Activated T-cell treated with anti-CD3 and anti-CD28 coated beads, Interleukin-2, amount 50 U/mL, for 72 hours (primary cell): ENCODE results near the gene IL31. TPM values are rescaled to one million over a fixed set of nuclear protein-coding genes. Genes with fewer than 3 reads are reported as not detected.

ENCODE experiments used
- ATAC-seq, 2 donors: fragments of 150-1000 bp; cut with Tn5 transposase; replicated peaks in 1 of 2; 2 replicates each; pipeline ENCODE4 v1.10.0; 2021; ENCODE audit warnings: moderate library complexity in 2 of 2, mild to moderate bottlenecking in 1 of 2
- DNase-seq, 2 donors: peaks; one replicate each; pipeline ENCODE4 v3.0.0; 2021 to 2022; ENCODE audit warnings: mixed read lengths in 1 of 2
- H3K27ac Mint-ChIP-seq: one replicate; pipeline ENCODE4 v1.8.0; 2022; ENCODE audit warnings: mild to moderate bottlenecking, moderate library complexity, mixed read lengths
- H3K27me3 Mint-ChIP-seq: one replicate; pipeline ENCODE4 v1.8.0; 2022; ENCODE audit warnings: low read depth, mixed read lengths
- H3K36me3 Mint-ChIP-seq, 2 donors: one replicate each; pipeline ENCODE4 v1.8.0; 2022; ENCODE audit warnings: mixed read lengths in 2 of 2, mild to moderate bottlenecking in 1 of 2; ENCODE audit not compliant: insufficient read depth in 2 of 2
- H3K4me1 Mint-ChIP-seq: one replicate; pipeline ENCODE4 v1.8.0; 2022; ENCODE audit warnings: low read depth, mixed read lengths
- H3K4me3 Mint-ChIP-seq, 2 donors: one replicate each; pipeline ENCODE4 v1.8.0; 2022; ENCODE audit warnings: mild to moderate bottlenecking in 2 of 2, mixed read lengths in 2 of 2, moderate library complexity in 2 of 2
- H3K9me3 Mint-ChIP-seq, 2 donors: one replicate each; pipeline ENCODE4 v1.8.0; 2022; ENCODE audit warnings: mixed read lengths in 2 of 2
- total RNA-seq, 2 donors: library from RNA; stranded (reverse); gene quantifications; one replicate each; pipeline ENCODE4 v1.2.3, GENCODE V29; 2022

IL31 gene
- total RNA-seq, 2 donors from 2014 or later: 4.0 to 8.0 TPM

- no peaks in the 10 kb centered on the region for H3K9me3 Mint-ChIP-seq
- peaks cover 17% of the 10 kb centered on the region for H3K4me1 Mint-ChIP-seq
- ATAC-seq: no peak
- no peak overlapping the region for H3K4me3 Mint-ChIP-seq
- no peak overlapping the region for H3K27ac Mint-ChIP-seq
- DNase-seq: no peak
- H3K36me3 Mint-ChIP-seq: no peaks in the 10 kb centered on the region
- no peaks in the 10 kb centered on the region for H3K27me3 Mint-ChIP-seq
Measured at GRCh38 chr12:122126713-122127597, 47.1 kb downstream of the IL31 start.

GRCh38 chr12:122126342-122126635 is 47.7 kb downstream of the IL31 start:
- Mint-ChIP-seq H3K4me1 (peaks cover 22% of the 10 kb centered on the region), H3K27me3 (no peaks in the 10 kb centered on the region), H3K9me3 (no peaks in the 10 kb centered on the region), H3K27ac (no peak overlapping the region), H3K36me3 (no peaks in the 10 kb centered on the region), H3K4me3 (no peak overlapping the region)
- ATAC-seq: no peak
- no peak for DNase-seq

GRCh38 chr12:122125452-122126341 is 48.3 kb downstream of the IL31 start:
- Mint-ChIP-seq H3K36me3 (no peaks in the 10 kb centered on the region), H3K4me1 (peaks cover 22% of the 10 kb centered on the region), H3K4me3 (no peak overlapping the region), H3K27ac (no peak overlapping the region), H3K9me3 (no peaks in the 10 kb centered on the region), H3K27me3 (no peaks in the 10 kb centered on the region)
- no peak for ATAC-seq
- DNase-seq: no peak

- H3K27ac Mint-ChIP-seq: no peak overlapping the region
- H3K9me3 Mint-ChIP-seq: no peaks in the 10 kb centered on the region
- H3K27me3 Mint-ChIP-seq: no peaks in the 10 kb centered on the region
- no peaks in the 10 kb centered on the region for H3K36me3 Mint-ChIP-seq
- no peak for DNase-seq
- H3K4me1 Mint-ChIP-seq: peaks cover 32% of the 10 kb centered on the region
- H3K4me3 Mint-ChIP-seq: no peak overlapping the region
- ATAC-seq: no peak
Measured at GRCh38 chr12:122124370-122124769, 49.7 kb downstream of the IL31 start.

- H3K4me3 Mint-ChIP-seq: no peak overlapping the region
- ATAC-seq (no peak), DNase-seq (no peak)
- no peak overlapping the region for H3K27ac Mint-ChIP-seq
- no peaks in the 10 kb centered on the region for H3K36me3 Mint-ChIP-seq
- no peaks in the 10 kb centered on the region for H3K9me3 Mint-ChIP-seq
- H3K4me1 Mint-ChIP-seq: peaks cover 32% of the 10 kb centered on the region
- no peaks in the 10 kb centered on the region for H3K27me3 Mint-ChIP-seq
Measured at GRCh38 chr12:122123761-122124145, 50.3 kb downstream of the IL31 start.

GRCh38 chr12:122123051-122123760 is 50.8 kb downstream of the IL31 start:
- Mint-ChIP-seq H3K4me3 (peak overlapping the region; percentile 26 to 66), H3K27ac (no peak overlapping the region), H3K4me1 (peaks cover 32% of the 10 kb centered on the region), H3K9me3 (no peaks in the 10 kb centered on the region), H3K27me3 (no peaks in the 10 kb centered on the region), H3K36me3 (no peaks in the 10 kb centered on the region)
- ATAC-seq (peak; percentile 73 to 80), DNase-seq (peak; percentile 75 to 80)

Other genes starting within 250 kb of the IL31 start
- gene BCL7A, start 152.3 kb downstream of the IL31 start, total RNA-seq: 10 to 100 TPM in 1 of 2 donors, 1 to 10 TPM in 1; 6.4 to 12.2 TPM
- gene MLXIP, start 95.5 kb downstream of the IL31 start, total RNA-seq: 10 to 100 TPM; 17.1 to 17.5 TPM
- gene LRRC43, start 8.9 kb upstream of the IL31 start, total RNA-seq: 1 to 10 TPM in 1 of 2 donors, under 1 TPM in 1; 0.74 to 1.2 TPM
- 1 to 10 TPM in 1 of 2 donors, under 1 TPM in 1; 0.55 to 1.1 TPM for gene B3GNT4, start 29.5 kb upstream of the IL31 start, total RNA-seq
- 10 to 100 TPM; 48.4 to 51.3 TPM for gene DIABLO, start 51.8 kb upstream of the IL31 start, total RNA-seq
- gene VPS33A, start 92.3 kb upstream of the IL31 start, total RNA-seq: 10 to 100 TPM; 23.5 to 24.1 TPM
- gene CLIP1, start 248.4 kb upstream of the IL31 start, total RNA-seq: 100 to 1,000 TPM in 1 of 2 donors, 10 to 100 TPM in 1; 87.3 to 108 TPM